H1 (cell line): ENCODE data around the gene ZFP36L2. TPM values are rescaled to one million over a fixed set of nuclear protein-coding genes. Genes with fewer than 3 reads are reported as not detected.

Experiments used
- CTCF ChIA-PET: fragments of 300-600 bp; sonication (Branson Sonifier 250); formaldehyde crosslinking; loops from one replicate; lab custom pipeline; 2021; ENCODE audit not compliant: partially characterized antibody; lab: Charles Lee
- POLR2A ChIA-PET: fragments of 300-600 bp; sonication (Branson Sonifier 250); formaldehyde crosslinking; loops from one replicate; lab custom pipeline; 2021; ENCODE audit warnings: inconsistent platforms; ENCODE audit not compliant: partially characterized antibody; lab: Charles Lee
- DNase-seq, 2 experiments: peaks; one replicate each; pipeline versions ENCODE4 v3.0.0 to v3.0.0-alpha.2; 2010 to 2022; ENCODE audit warnings: low spot score in 2 of 2, low read depth in 1 of 2, mixed read lengths in 1 of 2
- FAIRE-seq: peaks from 2 replicates; lab custom pipeline; 2011; peaks lifted over from hg19 to GRCh38; lab: Jason Lieb, UNC
- H2AFZ ChIP-seq: 2 replicates; pipeline ENCODE4 v1.8.1; 2012; ENCODE audit warnings: low read length, inconsistent platforms
- H2AK5ac ChIP-seq: 2 replicates; pipeline ENCODE4 v1.6.1; 2013; ENCODE audit warnings: low read depth, low read length
- H2BK120ac ChIP-seq: replicated peaks from 2 replicates; pipeline ENCODE3; 2013; ENCODE audit warnings: low read depth, low read length, inconsistent platforms
- H2BK12ac ChIP-seq: 2 replicates; pipeline ENCODE4 v1.6.1; 2013; ENCODE audit warnings: low read depth, low read length
- H2BK15ac ChIP-seq: 2 replicates; pipeline ENCODE4 v1.6.1; 2013; ENCODE audit warnings: low read length
- H2BK20ac ChIP-seq: 2 replicates; pipeline ENCODE4 v1.6.1; 2013; ENCODE audit warnings: low read length
- H2BK5ac ChIP-seq: 2 replicates; pipeline ENCODE4 v1.6.1; 2013; ENCODE audit warnings: low read depth, low read length
- H3K14ac ChIP-seq: 2 replicates; pipeline ENCODE4 v1.6.1; 2013; ENCODE audit warnings: inconsistent platforms; ENCODE audit not compliant: insufficient read length
- H3K18ac ChIP-seq: 2 replicates; pipeline ENCODE4 v1.6.1; 2013; ENCODE audit warnings: low read length; ENCODE audit errors: extremely low read depth
- H3K23ac ChIP-seq: 2 replicates; pipeline ENCODE4 v1.6.1; 2013; ENCODE audit warnings: inconsistent platforms; ENCODE audit not compliant: insufficient read length
- H3K23me2 ChIP-seq: 2 replicates; pipeline ENCODE4 v1.6.1; 2013; ENCODE audit warnings: low read depth, low read length
- H3K27ac ChIP-seq: 2 replicates; pipeline ENCODE4 v1.6.1; 2011; ENCODE audit warnings: low read depth, low read length, inconsistent platforms
- H3K27me3 ChIP-seq, 4 experiments: replicated peaks in 1 of 4; 1 replicate in 1 of 4; 2 replicates in 3 of 4; pipeline versions ENCODE4 v1.6.1 to v1.8.1; 2011 to 2013; ENCODE audit warnings: low read length in 3 of 4, mild to moderate bottlenecking in 3 of 4, inconsistent platforms in 2 of 4, mixed read lengths in 2 of 4, moderate library complexity in 1 of 4; ENCODE audit not compliant: control insufficient read depth in 3 of 4, insufficient read depth in 3 of 4; ENCODE audit errors: extremely low read depth in 1 of 4
- H3K36me3 ChIP-seq, 4 experiments: 2 replicates each; pipeline versions ENCODE4 v1.6.1 to v1.8.1; 2011 to 2013; ENCODE audit warnings: mild to moderate bottlenecking in 4 of 4, low read length in 3 of 4, moderate library complexity in 2 of 4, control low read depth in 1 of 4, inconsistent platforms in 1 of 4; ENCODE audit not compliant: insufficient read depth in 4 of 4, control insufficient read depth in 2 of 4
- H3K4ac ChIP-seq: replicated peaks from 2 replicates; pipeline ENCODE3; 2013; ENCODE audit warnings: low read length, low read depth, mixed read lengths, inconsistent platforms; ENCODE audit not compliant: insufficient read length
- H3K4me1 ChIP-seq, 4 experiments: replicated peaks in 1 of 4; 1 replicate in 1 of 4; 2 replicates in 3 of 4; pipeline versions ENCODE4 v1.6.1 to v1.8.1; 2011 to 2013; ENCODE audit warnings: low read length in 3 of 4, inconsistent platforms in 2 of 4, mixed read lengths in 1 of 4; ENCODE audit not compliant: insufficient read depth in 4 of 4, control insufficient read depth in 3 of 4
- H3K4me2 ChIP-seq, 2 experiments: 2 replicates each; pipeline versions ENCODE4 v1.6.1 to v1.8.1; 2011 to 2013; ENCODE audit warnings: low read depth in 2 of 2, low read length in 2 of 2, control low read depth in 1 of 2, inconsistent platforms in 1 of 2, mild to moderate bottlenecking in 1 of 2; ENCODE audit not compliant: insufficient read depth in 1 of 2
- H3K4me3 ChIP-seq, 4 experiments: fragments of 200-600, 300-600 bp in 1 of 4; sonication (generic), shearing (Covaris generic), sonication (Bioruptor Twin) in 1 of 4; 2 replicates each; pipeline versions ENCODE4 v1.5.1 to v1.8.1; 2011 to 2016; ENCODE audit warnings: low read length in 4 of 4, low read depth in 3 of 4, control low read depth in 2 of 4, inconsistent platforms in 2 of 4, mild to moderate bottlenecking in 2 of 4, mixed read lengths in 1 of 4, moderate library complexity in 1 of 4; ENCODE audit not compliant: insufficient read depth in 2 of 4; ENCODE audit errors: extremely low read depth in 1 of 4
- H3K56ac ChIP-seq: replicated peaks from 2 replicates; pipeline ENCODE3; 2013; ENCODE audit warnings: low read depth, mild to moderate bottlenecking, mixed read lengths, low read length, inconsistent platforms; ENCODE audit not compliant: insufficient read length
- H3K79me1 ChIP-seq: 2 replicates; pipeline ENCODE4 v1.6.1; 2013; ENCODE audit warnings: low read depth, low read length, control low read depth
- H3K79me2 ChIP-seq, 2 experiments: 2 replicates each; pipeline versions ENCODE4 v1.6.1 to v1.8.1; 2012 to 2013; ENCODE audit warnings: low read length in 2 of 2, mild to moderate bottlenecking in 2 of 2, inconsistent platforms in 1 of 2; ENCODE audit not compliant: insufficient read depth in 2 of 2, control insufficient read depth in 1 of 2
- H3K9ac ChIP-seq, 4 experiments: replicated peaks in 1 of 4; 1 replicate in 1 of 4; 2 replicates in 3 of 4; pipeline versions ENCODE4 v1.6.1 to v1.8.1; 2011 to 2013; ENCODE audit warnings: low read depth in 3 of 4, low read length in 3 of 4, control low read depth in 2 of 4, mild to moderate bottlenecking in 2 of 4, moderate library complexity in 2 of 4, inconsistent platforms in 1 of 4; ENCODE audit errors: extremely low read depth in 1 of 4
- H3K9me3 ChIP-seq, 2 experiments: 2 replicates each; pipeline versions ENCODE4 v1.6.1 to v1.8.1; 2012 to 2013; ENCODE audit warnings: mild to moderate bottlenecking in 2 of 2, moderate library complexity in 2 of 2, control low read depth in 1 of 2, inconsistent platforms in 1 of 2, low read depth in 1 of 2, low read length in 1 of 2, mixed read lengths in 1 of 2; ENCODE audit not compliant: insufficient read depth in 2 of 2
- H4K20me1 ChIP-seq, 2 experiments: replicated peaks in 1 of 2; 2 replicates each; pipeline versions ENCODE3 to v1.8.1; 2011 to 2013; ENCODE audit warnings: inconsistent platforms in 2 of 2, low read length in 2 of 2, mild to moderate bottlenecking in 1 of 2; ENCODE audit not compliant: insufficient read depth in 2 of 2, control insufficient read depth in 1 of 2
- H4K5ac ChIP-seq: 2 replicates; pipeline ENCODE4 v1.6.1; 2013; ENCODE audit warnings: low read length, low read depth, mixed read lengths, inconsistent platforms; ENCODE audit not compliant: insufficient read length
- H4K8ac ChIP-seq: 2 replicates; pipeline ENCODE4 v1.8.0; 2013; ENCODE audit warnings: mild to moderate bottlenecking, moderate library complexity, low read length, inconsistent platforms; ENCODE audit not compliant: insufficient read depth; ENCODE audit errors: extremely low read depth
- H4K91ac ChIP-seq: replicated peaks from 2 replicates; pipeline ENCODE3; 2013; ENCODE audit warnings: low read length, mixed read lengths, inconsistent platforms; ENCODE audit not compliant: insufficient read length
- CHD2 ChIP-seq: IDR thresholded peaks from 2 replicates; pipeline ENCODE4 v1.6.1; 2012; ENCODE audit warnings: low read length, improper control_type of control experiment
- HDAC2 ChIP-seq, 2 experiments: fragments of 300-600 bp in 1 of 2; sonication (generic) in 1 of 2; IDR thresholded peaks; 2 replicates each; pipeline ENCODE4 v1.6.1; 2011 to 2012; ENCODE audit warnings: low read depth in 2 of 2, low read length in 2 of 2, mild to moderate bottlenecking in 2 of 2, moderate library complexity in 2 of 2, borderline replicate concordance in 1 of 2, inconsistent platforms in 1 of 2
- KDM1A ChIP-seq: fragments of 200-600, 300-600 bp; sonication (generic); IDR thresholded peaks from 2 replicates; pipeline ENCODE4 v1.7.1; 2016; ENCODE audit warnings: mild to moderate bottlenecking, low read length, borderline replicate concordance
- RAD21 ChIP-seq, 2 experiments: IDR thresholded peaks in 1 of 2; conservative IDR thresholded peaks in 1 of 2; 2 replicates each; pipeline ENCODE4 v1.6.1; 2011; ENCODE audit warnings: low read depth in 2 of 2, low read length in 2 of 2, improper control_type of control experiment in 1 of 2, inconsistent platforms in 1 of 2, mild to moderate bottlenecking in 1 of 2, moderate library complexity in 1 of 2
- RXRA ChIP-seq: IDR thresholded peaks from 2 replicates; pipeline ENCODE4 v1.6.1; 2011; ENCODE audit warnings: low read depth, mild to moderate bottlenecking, low read length, moderate library complexity; ENCODE audit not compliant: insufficient read depth
- WGBS, 2 experiments: shearing (Covaris generic) in 1 of 2; methylation state at CpG; one replicate each; pipeline versions ENCODE4 v1.1.6 to v1.1.7; 2013 to 2015; ENCODE audit warnings: low lambda C conversion rate in 2 of 2, mixed read lengths in 2 of 2, inconsistent platforms in 1 of 2, low coverage in 1 of 2, missing lambda C conversion rate in 1 of 2; ENCODE audit not compliant: insufficient replicate concordance in 2 of 2, insufficient coverage in 1 of 2, insufficient read length in 1 of 2; ENCODE audit errors: extremely low coverage in 1 of 2, missing lambda C conversion rate in 1 of 2; 5-methylcytosine and 5-hydroxymethylcytosine counted together
- polyA plus RNA-seq, 7 experiments: library from polyadenylated mRNA; depleted of rRNA in 3 of 7; stranded (reverse) in 5 of 7; unstranded in 2 of 7; fragments of >200 nt in 5 of 7; fragments of 200-250 nt in 2 of 7; gene quantifications; 1 replicate in 5 of 7; 2 replicates in 1 of 7; 4 replicates in 1 of 7; pipeline versions ENCODE4 v1.2.1 to v1.2.3, GENCODE V29; 2011 to 2013; ENCODE audit warnings: missing spikeins in 2 of 7, mixed read lengths in 2 of 7
- total RNA-seq: library from RNA; stranded (reverse); fragmentation: NEBNext Ultra II Directional; extraction: Animal tissue kit (Norgen Biotek cat#: 25700); gene quantifications from 2 replicates; pipeline ENCODE4 v1.2.1, GENCODE V29; 2021
- TF ChIP-seq, protein P1 (sequence below), 3 experiments: IDR thresholded peaks; 1 replicate in 2 of 3; 2 replicates in 1 of 3; pipeline versions ENCODE4 v1.5.1 to v1.6.1; 2011; ENCODE audit warnings: low read length in 3 of 3, mild to moderate bottlenecking in 3 of 3, inconsistent platforms in 2 of 3, low read depth in 1 of 3, moderate library complexity in 1 of 3; ENCODE audit not compliant: insufficient read depth in 1 of 3; ENCODE audit errors: control extremely low read depth in 1 of 3

ZFP36L2 gene
- total and polyA plus RNA-seq, 2 of the 8 experiments (the other 6 are each of a cell fraction or from before 2014, with no cell fraction given) = 13.4 to 102 TPM

DNA sequence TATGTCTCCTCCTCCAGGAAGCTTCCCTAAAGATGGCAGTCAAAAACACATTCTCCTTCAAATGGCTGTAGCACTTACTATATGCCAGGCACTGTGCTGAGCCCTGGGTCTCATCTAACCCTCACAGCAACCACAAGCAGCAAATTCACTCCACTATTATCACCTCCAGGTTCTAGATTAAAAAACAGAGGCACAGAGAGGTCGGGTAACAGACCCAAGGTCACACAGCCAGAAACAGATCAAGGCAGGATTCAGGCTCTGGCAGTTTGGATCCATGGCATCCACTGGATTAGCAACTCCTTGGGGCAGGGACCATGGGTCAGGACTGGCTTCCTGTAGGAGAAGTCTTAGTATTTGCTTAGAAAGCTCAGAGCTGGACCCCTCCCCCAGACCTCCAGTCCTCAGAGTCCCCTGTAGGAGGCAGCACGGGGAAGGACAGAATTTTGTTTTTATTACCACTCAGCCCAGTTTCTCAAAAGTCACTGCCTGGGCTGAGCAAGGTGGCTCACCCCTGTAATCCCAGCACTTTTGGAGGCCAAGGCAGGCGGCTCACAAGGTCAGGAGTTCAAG is 34.4 kb downstream of the ZFP36L2 start:
- Histone ChIP-seq H3K14ac (no peak overlapping the region), H4K91ac (no peak overlapping the region)
- CTCF ChIA-PET = interaction anchor here (0.7 to 6.1 kb wide), 32 partner anchors 9 to 263 kb away, joined by 3 to 43 read pairs (median 5); partner anchors contain the start of gene ZFP36L2

More for the DNA sequence above, 34.4 kb downstream of the ZFP36L2 start:
- Histone ChIP-seq H3K4me1 (peaks cover 0 to 7% (median 1%) of the 10 kb centered on the region in 4 experiments; a peak in 5 of 7 replicates), H3K4me2 (no peak overlapping the region), H3K9ac (no peak overlapping the region), H3K79me2 (no peaks in the 10 kb centered on the region), H3K27ac (no peak overlapping the region), H2BK5ac (peak overlapping the region; percentile 73; the same call in 1 of the 2 replicates), H3K79me1 (no peaks in the 10 kb centered on the region), H4K20me1 (no peaks in the 10 kb centered on the region), H3K23ac (no peak overlapping the region), H3K27me3 (no peaks in the 10 kb centered on the region), H2AFZ (no peak overlapping the region), H2BK120ac (no peak overlapping the region), H3K4me3 (no peak overlapping the region), H4K5ac (no peak overlapping the region), H2AK5ac (0 out of 2 replicates have a peak overlapping the region, but pooled peaks have one; percentile 65), H4K8ac (no peak overlapping the region), H2BK15ac (no peak overlapping the region), H3K4ac (no peak overlapping the region), H2BK12ac (peak overlapping the region; percentile 90; the same call in 1 of the 2 replicates), H3K36me3 (no peaks in the 10 kb centered on the region), H3K56ac (no peak overlapping the region), H3K23me2 (no peaks in the 10 kb centered on the region), H3K9me3 (no peaks in the 10 kb centered on the region), H3K18ac (no peak overlapping the region; the same call in none of the 2 replicates), H2BK20ac (peak overlapping the region; percentile 72; the same call in 1 of the 2 replicates)
- POLR2A ChIA-PET = interaction anchor here (0.8 to 1.3 kb wide), 3 partner anchors 11 to 12 kb away, joined by 3 to 6 read pairs (median 4); no protein-coding TSS in a partner anchor
- DNase-seq (no peak), FAIRE-seq (no peak)
- 77% methylated on average over 3 of the region's 3 CpGs; no CpG with 5 or more reads in 1 of the 2 experiments for WGBS, 2 experiments
- no peak for TF ChIP-seq HDAC2 (IDR thresholded peaks at IDR 0.05; ENCODE audit: borderline replicate concordance in 1 of 2, low read depth in 2 of 2, low read length in 2 of 2)
- TF ChIP-seq, protein P1, sequence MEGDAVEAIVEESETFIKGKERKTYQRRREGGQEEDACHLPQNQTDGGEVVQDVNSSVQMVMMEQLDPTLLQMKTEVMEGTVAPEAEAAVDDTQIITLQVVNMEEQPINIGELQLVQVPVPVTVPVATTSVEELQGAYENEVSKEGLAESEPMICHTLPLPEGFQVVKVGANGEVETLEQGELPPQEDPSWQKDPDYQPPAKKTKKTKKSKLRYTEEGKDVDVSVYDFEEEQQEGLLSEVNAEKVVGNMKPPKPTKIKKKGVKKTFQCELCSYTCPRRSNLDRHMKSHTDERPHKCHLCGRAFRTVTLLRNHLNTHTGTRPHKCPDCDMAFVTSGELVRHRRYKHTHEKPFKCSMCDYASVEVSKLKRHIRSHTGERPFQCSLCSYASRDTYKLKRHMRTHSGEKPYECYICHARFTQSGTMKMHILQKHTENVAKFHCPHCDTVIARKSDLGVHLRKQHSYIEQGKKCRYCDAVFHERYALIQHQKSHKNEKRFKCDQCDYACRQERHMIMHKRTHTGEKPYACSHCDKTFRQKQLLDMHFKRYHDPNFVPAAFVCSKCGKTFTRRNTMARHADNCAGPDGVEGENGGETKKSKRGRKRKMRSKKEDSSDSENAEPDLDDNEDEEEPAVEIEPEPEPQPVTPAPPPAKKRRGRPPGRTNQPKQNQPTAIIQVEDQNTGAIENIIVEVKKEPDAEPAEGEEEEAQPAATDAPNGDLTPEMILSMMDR (IDR thresholded peaks at IDR 0.05; ENCODE audit: control extremely low read depth in 1 of 3, insufficient read depth in 1 of 3, low read depth in 1 of 3, low read length in 3 of 3) = peak; percentile 50 to 61 (median 60)
- TF ChIP-seq KDM1A = peak; percentile 91
- no peak for TF ChIP-seq CHD2
- no peak for TF ChIP-seq RXRA
- TF ChIP-seq RAD21 (IDR thresholded peaks at IDR 0.05 in 1 of 2, conservative IDR thresholded peaks at IDR 0.05 in 1 of 2; ENCODE audit: low read depth in 2 of 2, low read length in 2 of 2) = peak; percentile 43 to 63; a peak in 3 of 4 replicates
